Skeletal muscle satellite cell (primary cell): ENCODE data around the gene GSC2.

Experiments
- H3K27me3 ChIP-seq: 2 replicates; pipeline ENCODE4 v1.7.0; 2013; ENCODE audit warnings: low read length; ENCODE audit not compliant: control insufficient read depth, insufficient read depth
- H3K36me3 ChIP-seq: 2 replicates; pipeline ENCODE4 v1.7.0; 2013; ENCODE audit warnings: mild to moderate bottlenecking, control low read depth, low read length; ENCODE audit not compliant: insufficient read depth
- H3K4me1 ChIP-seq: 2 replicates; pipeline ENCODE4 v1.7.0; 2013; ENCODE audit warnings: low read length; ENCODE audit not compliant: control insufficient read depth, insufficient read depth
- H3K4me2 ChIP-seq: 2 replicates; pipeline ENCODE4 v1.7.0; 2013; ENCODE audit warnings: mild to moderate bottlenecking, low read length
- H3K4me3 ChIP-seq: 2 replicates; pipeline ENCODE4 v1.7.0; 2013; ENCODE audit warnings: low read length
- H3K9ac ChIP-seq: 2 replicates; pipeline ENCODE4 v1.7.0; 2013; ENCODE audit warnings: mild to moderate bottlenecking, low read depth, low read length, moderate library complexity
- H3K9me3 ChIP-seq: replicated peaks from 2 replicates; pipeline ENCODE4 v1.7.0; 2013; ENCODE audit warnings: mild to moderate bottlenecking, control low read depth, low read length

GSC2 gene

GRCh38 chr22:19134874-19135273, 15.2 kb downstream of the GSC2 start:
- no peaks in the 10 kb centered on the region for H3K27me3 ChIP-seq
- peaks cover 72% of the 10 kb centered on the region for H3K36me3 ChIP-seq
- peaks cover 4% of the 10 kb centered on the region for H3K4me1 ChIP-seq
- no peak overlapping the region for H3K9ac ChIP-seq
- no peak overlapping the region for H3K4me2 ChIP-seq
- H3K9me3 ChIP-seq, result no peaks in the 10 kb centered on the region
- no peak overlapping the region for H3K4me3 ChIP-seq

DNA sequence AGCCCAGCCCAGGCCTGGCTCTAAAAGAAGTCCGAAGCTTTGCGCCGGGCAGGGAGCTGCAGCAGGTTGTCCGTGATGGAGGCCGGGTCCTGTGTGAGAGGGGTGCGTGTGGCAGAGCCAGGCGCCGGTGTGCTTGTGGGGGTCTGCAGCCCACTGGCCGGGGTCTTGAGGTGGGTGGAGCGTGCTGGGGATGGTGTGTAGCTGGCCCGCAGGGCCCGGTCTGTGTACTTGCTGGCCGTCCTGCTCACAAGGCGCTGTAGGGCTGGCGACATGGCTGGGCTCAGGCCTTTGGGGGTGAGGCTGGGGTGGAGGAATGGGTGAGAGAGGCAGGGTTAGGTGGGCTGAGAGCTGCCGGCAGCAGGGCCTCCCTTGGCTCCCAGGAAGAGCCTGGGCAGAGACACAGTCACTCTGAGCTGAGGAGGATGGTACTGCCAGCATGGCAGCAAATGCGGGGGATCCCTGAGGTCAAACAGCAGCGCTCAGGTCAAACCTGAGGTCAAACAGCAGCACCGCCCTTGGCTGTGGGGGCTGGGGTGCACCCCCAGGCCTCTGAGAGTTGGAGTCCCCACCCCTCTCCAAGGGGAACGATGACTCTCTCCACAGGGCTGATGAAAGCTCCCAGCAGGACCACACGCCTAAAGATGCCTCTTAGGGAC, 15.8 kb downstream of the GSC2 start:
- Histone ChIP-seq H3K4me1 (peaks cover 4% of the 10 kb centered on the region), H3K4me3 (no peak overlapping the region), H3K36me3 (peaks cover 66% of the 10 kb centered on the region), H3K27me3 (no peaks in the 10 kb centered on the region), H3K9ac (no peak overlapping the region), H3K4me2 (no peak overlapping the region), H3K9me3 (no peaks in the 10 kb centered on the region)

GRCh38 chr22:19133561-19133960, 16.5 kb downstream of the GSC2 start:
- H3K9ac ChIP-seq, result no peak overlapping the region
- H3K27me3 ChIP-seq, result no peaks in the 10 kb centered on the region
- no peaks in the 10 kb centered on the region for H3K9me3 ChIP-seq
- H3K4me3 ChIP-seq, result no peak overlapping the region
- H3K4me2 ChIP-seq, result no peak overlapping the region
- peaks cover 59% of the 10 kb centered on the region for H3K36me3 ChIP-seq
- no peaks in the 10 kb centered on the region for H3K4me1 ChIP-seq

DNA sequence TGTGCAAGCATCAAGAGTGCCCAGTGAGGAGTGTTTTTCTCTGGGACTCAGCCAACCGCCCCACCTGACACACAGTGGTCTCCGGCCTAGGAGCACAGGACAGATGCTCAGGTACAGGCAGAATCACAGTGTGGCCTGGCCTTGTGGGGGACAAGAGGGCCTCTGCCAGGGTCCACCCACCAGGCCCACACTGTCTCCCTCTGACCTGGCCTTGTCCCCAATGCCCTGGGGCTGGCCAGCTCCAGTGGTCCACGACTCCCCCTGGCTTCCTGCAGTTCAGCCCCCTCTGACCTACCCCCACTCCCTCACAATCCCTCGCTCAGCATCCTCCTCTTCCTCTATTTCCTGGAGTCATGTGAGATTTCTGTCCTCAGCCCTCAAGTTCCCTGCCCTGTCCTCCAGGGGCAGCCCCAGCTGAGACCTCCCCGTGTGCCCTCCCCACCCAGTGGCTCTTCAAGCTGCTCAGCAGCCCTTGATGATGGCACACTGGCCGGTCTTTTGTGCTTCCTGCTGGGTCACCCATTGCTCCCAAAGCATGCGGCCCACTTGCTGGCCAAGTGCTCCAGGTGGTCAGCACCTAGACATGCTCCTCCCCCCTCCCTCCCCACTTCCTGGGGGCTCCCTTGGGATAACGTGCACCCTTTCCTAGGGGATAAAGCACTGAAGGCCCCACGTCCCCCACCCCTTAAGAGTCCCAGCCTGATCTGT, 17.2 kb downstream of the GSC2 start:
- H3K4me3 ChIP-seq, result no peak overlapping the region
- no peaks in the 10 kb centered on the region for H3K4me1 ChIP-seq
- H3K9ac ChIP-seq, result no peak overlapping the region
- H3K9me3 ChIP-seq, result no peaks in the 10 kb centered on the region
- peaks cover 56% of the 10 kb centered on the region for H3K36me3 ChIP-seq
- H3K4me2 ChIP-seq, result no peak overlapping the region
- H3K27me3 ChIP-seq, result no peaks in the 10 kb centered on the region

GRCh38 chr22:19132153-19132552, 17.9 kb downstream of the GSC2 start:
- peaks cover 51% of the 10 kb centered on the region for H3K36me3 ChIP-seq

GRCh38 chr22:19131685-19132015, 18.4 kb downstream of the GSC2 start:
- no peaks in the 10 kb centered on the region for H3K9me3 ChIP-seq
- H3K36me3 ChIP-seq, result peaks cover 46% of the 10 kb centered on the region
- no peak overlapping the region for H3K4me3 ChIP-seq

More at GRCh38 chr22:19132153-19132552, 17.9 kb downstream of the GSC2 start:
- H3K27me3 ChIP-seq, result no peaks in the 10 kb centered on the region
- H3K9me3 ChIP-seq, result no peaks in the 10 kb centered on the region
- H3K9ac ChIP-seq, result no peak overlapping the region
- H3K4me2 ChIP-seq, result no peak overlapping the region
- H3K4me3 ChIP-seq, result no peak overlapping the region
- H3K4me1 ChIP-seq, result no peaks in the 10 kb centered on the region

DNA sequence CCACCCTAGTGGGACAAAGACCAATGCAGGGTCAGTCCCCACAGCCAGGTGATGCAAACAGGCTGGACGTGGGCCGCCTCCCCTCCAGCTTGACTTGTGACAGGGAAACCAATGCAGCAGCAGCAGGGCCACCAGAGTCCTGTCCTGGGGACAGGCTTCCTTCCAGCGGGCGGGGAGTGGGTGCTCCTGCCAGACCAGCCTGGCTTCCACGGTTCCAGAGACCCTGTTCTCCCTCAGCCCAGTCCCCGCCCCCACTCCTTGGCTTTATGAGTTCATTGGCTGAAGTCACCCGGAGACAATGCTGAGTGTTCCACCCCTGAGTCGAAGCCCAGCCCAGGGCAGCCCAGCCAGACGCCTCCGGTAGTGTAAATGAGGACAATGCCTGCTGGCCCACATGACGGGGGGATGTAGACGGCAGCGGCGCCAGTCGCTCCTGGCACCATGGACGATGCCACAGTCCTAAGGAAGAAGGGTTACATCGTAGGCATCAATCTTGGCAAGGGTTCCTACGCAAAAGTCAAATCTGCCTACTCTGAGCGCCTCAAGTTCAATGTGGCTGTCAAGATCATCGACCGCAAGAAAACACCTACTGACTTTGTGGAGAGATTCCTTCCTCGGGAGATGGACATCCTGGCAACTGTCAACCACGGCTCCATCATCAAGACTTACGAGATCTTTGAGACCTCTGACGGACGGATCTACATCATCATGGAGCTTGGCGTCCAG, 19.0 kb downstream of the GSC2 start, which contains the start of gene TSSK2:
TSS of gene TSSK2 (plus strand) at position 350 of the 726 bp plus-strand sequence. CDS start at position 442, 92 bp downstream.
- Histone ChIP-seq H3K36me3 (peaks cover 41% of the 10 kb centered on the region), H3K4me1 (no peaks in the 10 kb centered on the region), H3K9ac (no peak within 1 kb of the TSS), H3K4me3 (no peak within 1 kb of the TSS), H3K9me3 (no peaks in the 10 kb centered on the region), H3K4me2 (no peak within 1 kb of the TSS), H3K27me3 (no peaks in the 10 kb centered on the region)

More at GRCh38 chr22:19131685-19132015, 18.4 kb downstream of the GSC2 start:
- no peak overlapping the region for H3K9ac ChIP-seq
- no peaks in the 10 kb centered on the region for H3K4me1 ChIP-seq
- H3K4me2 ChIP-seq, result no peak overlapping the region
- H3K27me3 ChIP-seq, result no peaks in the 10 kb centered on the region

DNA sequence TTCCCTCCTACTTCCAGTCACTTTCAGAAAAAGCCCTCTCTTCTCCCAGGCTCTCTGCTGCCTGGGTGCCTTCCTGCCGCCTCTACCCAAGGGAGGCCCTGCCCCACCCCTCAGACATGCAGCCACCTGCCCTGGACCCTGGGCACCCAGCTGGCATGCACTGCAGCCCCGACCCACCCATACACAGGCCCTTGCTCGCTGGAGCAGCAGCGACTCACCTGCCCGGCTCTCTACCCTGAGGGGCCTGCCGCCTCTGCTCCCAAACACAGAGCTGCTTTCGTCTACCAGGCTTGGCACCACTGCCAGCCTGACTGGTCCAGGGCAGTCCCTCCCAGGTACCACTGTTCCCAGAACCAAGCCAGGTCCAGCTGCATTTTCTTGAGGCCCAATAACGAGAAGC, 20.2 kb downstream of the GSC2 start:
- Histone ChIP-seq H3K4me3 (no peak overlapping the region), H3K4me1 (no peaks in the 10 kb centered on the region), H3K9me3 (no peaks in the 10 kb centered on the region), H3K27me3 (no peaks in the 10 kb centered on the region), H3K4me2 (no peak overlapping the region), H3K9ac (no peak overlapping the region), H3K36me3 (peaks cover 36% of the 10 kb centered on the region)

- no peak overlapping the region for H3K9ac ChIP-seq
These were observed 21.0 kb downstream of the GSC2 start for GRCh38 chr22:19128946-19129727.

DNA sequence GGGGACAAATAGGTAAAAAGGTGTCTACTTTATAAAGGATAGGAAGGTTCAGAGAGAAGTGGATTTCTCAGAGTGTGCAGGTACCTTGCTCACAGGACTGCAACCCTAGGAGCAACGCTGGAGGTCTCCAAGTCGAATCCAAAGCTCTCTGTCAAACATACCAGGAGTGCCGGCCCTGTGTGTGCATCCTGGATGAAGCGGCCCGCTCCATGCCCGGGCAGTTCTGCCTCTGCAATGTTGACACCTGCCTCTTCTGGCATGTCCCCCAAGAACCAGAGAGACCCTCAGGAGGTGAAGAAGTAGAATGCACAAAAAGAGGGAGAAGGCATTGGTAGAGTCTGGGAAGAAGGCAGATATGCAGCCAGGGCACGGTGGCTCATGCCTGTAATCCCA, 22.1 kb downstream of the GSC2 start:
- Histone ChIP-seq H3K4me1 (peaks cover under 1% of the 10 kb centered on the region), H3K36me3 (peaks cover 19% of the 10 kb centered on the region), H3K27me3 (no peaks in the 10 kb centered on the region), H3K4me2 (no peak overlapping the region), H3K9me3 (no peaks in the 10 kb centered on the region), H3K4me3 (no peak overlapping the region), H3K9ac (no peak overlapping the region)

More at GRCh38 chr22:19128946-19129727, 21.0 kb downstream of the GSC2 start:
- H3K4me1 ChIP-seq, result no peaks in the 10 kb centered on the region
- no peak overlapping the region for H3K4me2 ChIP-seq
- no peaks in the 10 kb centered on the region for H3K9me3 ChIP-seq
- no peak overlapping the region for H3K4me3 ChIP-seq
- H3K27me3 ChIP-seq, result no peaks in the 10 kb centered on the region
- peaks cover 31% of the 10 kb centered on the region for H3K36me3 ChIP-seq
